Measurements from ENCODE around the gene IQGAP1. TPM values are rescaled to one million over a fixed set of nuclear protein-coding genes. Genes with fewer than 3 reads are reported as not detected.

IQGAP1 gene
- polyA plus RNA-seq, 1 donor (not counting 4 experiments of a cell fraction or from before 2014, with no cell fraction given) = 310 TPM

- no peak for DNase-seq (ENCODE audit: low read depth, low spot score)
- FAIRE-seq = no peak
- H3K79me2 ChIP-seq (ENCODE audit: control insufficient read depth, insufficient read depth, low read length) = peaks cover 27% of the 10 kb centered on the region
Observed at GRCh38 chr15:90458061-90458460, 70.0 kb downstream of the IQGAP1 start.

GRCh38 chr15:90459368-90459767 is 71.3 kb downstream of the IQGAP1 start:
- H3K4me2 ChIP-seq (ENCODE audit: control insufficient read depth, extremely low read depth, insufficient read depth, low read depth, low read length) = no peak overlapping the region
- H3K27ac ChIP-seq (ENCODE audit: control insufficient read depth, insufficient read depth, low read length) = no peak overlapping the region
- H3K9me1 ChIP-seq (ENCODE audit: control insufficient read depth, extremely low read depth, insufficient read depth, low read length) = no peaks in the 10 kb centered on the region
- peaks cover 40% of the 10 kb centered on the region for H3K79me2 ChIP-seq (ENCODE audit: control insufficient read depth, insufficient read depth, low read length)
- TF ChIP-seq, protein P1, sequence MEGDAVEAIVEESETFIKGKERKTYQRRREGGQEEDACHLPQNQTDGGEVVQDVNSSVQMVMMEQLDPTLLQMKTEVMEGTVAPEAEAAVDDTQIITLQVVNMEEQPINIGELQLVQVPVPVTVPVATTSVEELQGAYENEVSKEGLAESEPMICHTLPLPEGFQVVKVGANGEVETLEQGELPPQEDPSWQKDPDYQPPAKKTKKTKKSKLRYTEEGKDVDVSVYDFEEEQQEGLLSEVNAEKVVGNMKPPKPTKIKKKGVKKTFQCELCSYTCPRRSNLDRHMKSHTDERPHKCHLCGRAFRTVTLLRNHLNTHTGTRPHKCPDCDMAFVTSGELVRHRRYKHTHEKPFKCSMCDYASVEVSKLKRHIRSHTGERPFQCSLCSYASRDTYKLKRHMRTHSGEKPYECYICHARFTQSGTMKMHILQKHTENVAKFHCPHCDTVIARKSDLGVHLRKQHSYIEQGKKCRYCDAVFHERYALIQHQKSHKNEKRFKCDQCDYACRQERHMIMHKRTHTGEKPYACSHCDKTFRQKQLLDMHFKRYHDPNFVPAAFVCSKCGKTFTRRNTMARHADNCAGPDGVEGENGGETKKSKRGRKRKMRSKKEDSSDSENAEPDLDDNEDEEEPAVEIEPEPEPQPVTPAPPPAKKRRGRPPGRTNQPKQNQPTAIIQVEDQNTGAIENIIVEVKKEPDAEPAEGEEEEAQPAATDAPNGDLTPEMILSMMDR (optimal IDR thresholded peaks at IDR 0.05 in 1 of 3, IDR thresholded peaks at IDR 0.05 in 1 of 3, conservative IDR thresholded peaks at IDR 0.05 in 1 of 3; ENCODE audit: extremely low read depth in 1 of 3, insufficient read depth in 2 of 3, low read length in 3 of 3) = no peak
- TF ChIP-seq EZH2 (IDR thresholded peaks at IDR 0.05; ENCODE audit: low read length) = no peak
- DNase-seq (ENCODE audit: low read depth, low spot score) (no peak), FAIRE-seq (no peak)
- dilution Hi-C loops (cut with MboI; ENCODE audit: extremely low pct_ligation_motif_present, low sequenced_read_pairs) = no loop called here
- no peaks in the 10 kb centered on the region for H3K9me3 ChIP-seq (ENCODE audit: control insufficient read depth, low read depth, low read length)
- no peaks in the 10 kb centered on the region for H4K20me1 ChIP-seq (ENCODE audit: control insufficient read depth, extremely low read depth, insufficient read depth, low read length)
- H3K4me3 ChIP-seq (ENCODE audit: control insufficient read depth in 2 of 3, extremely low read depth in 1 of 3, insufficient read depth in 2 of 3, low read depth in 1 of 3, low read length in 3 of 3) = no peak overlapping the region
- H3K36me3 ChIP-seq (ENCODE audit: control insufficient read depth in 2 of 2, extremely low read depth in 1 of 2, insufficient read depth in 2 of 2, low read length in 2 of 2) = peaks cover 29 to 31% of the 10 kb centered on the region in 2 experiments
- no peak overlapping the region for H3K9ac ChIP-seq (ENCODE audit: control insufficient read depth, extremely low read depth, insufficient read depth, low read length)
- no peak overlapping the region for H2AFZ ChIP-seq (ENCODE audit: control insufficient read depth, low read length)
- no peaks in the 10 kb centered on the region for H3K4me1 ChIP-seq (ENCODE audit: control insufficient read depth, extremely low read depth, insufficient read depth, low read length)
- no peaks in the 10 kb centered on the region for H3K27me3 ChIP-seq (ENCODE audit: control insufficient read depth, extremely low read depth, insufficient read depth, low read length)

More at GRCh38 chr15:90458061-90458460, 70.0 kb downstream of the IQGAP1 start:
- H3K9ac ChIP-seq (ENCODE audit: control insufficient read depth, extremely low read depth, insufficient read depth, low read length) = no peak overlapping the region
- no peaks in the 10 kb centered on the region for H3K27me3 ChIP-seq (ENCODE audit: control insufficient read depth, extremely low read depth, insufficient read depth, low read length)
- H3K4me2 ChIP-seq (ENCODE audit: control insufficient read depth, extremely low read depth, insufficient read depth, low read depth, low read length) = no peak overlapping the region
- no peak overlapping the region for H2AFZ ChIP-seq (ENCODE audit: control insufficient read depth, low read length)
- no peaks in the 10 kb centered on the region for H4K20me1 ChIP-seq (ENCODE audit: control insufficient read depth, extremely low read depth, insufficient read depth, low read length)
- peaks cover 32 to 35% of the 10 kb centered on the region in 2 experiments for H3K36me3 ChIP-seq (ENCODE audit: control insufficient read depth in 2 of 2, extremely low read depth in 1 of 2, insufficient read depth in 2 of 2, low read length in 2 of 2)
- no peak overlapping the region for H3K27ac ChIP-seq (ENCODE audit: control insufficient read depth, insufficient read depth, low read length)
- no peaks in the 10 kb centered on the region for H3K9me3 ChIP-seq (ENCODE audit: control insufficient read depth, low read depth, low read length)
- H3K4me3 ChIP-seq (ENCODE audit: control insufficient read depth in 2 of 3, extremely low read depth in 1 of 3, insufficient read depth in 2 of 3, low read depth in 1 of 3, low read length in 3 of 3) = no peak overlapping the region
- dilution Hi-C loops (cut with MboI; ENCODE audit: extremely low pct_ligation_motif_present, low sequenced_read_pairs) = no loop called here
- TF ChIP-seq, protein P1 (optimal IDR thresholded peaks at IDR 0.05 in 1 of 3, IDR thresholded peaks at IDR 0.05 in 1 of 3, conservative IDR thresholded peaks at IDR 0.05 in 1 of 3; ENCODE audit: extremely low read depth in 1 of 3, insufficient read depth in 2 of 3, low read length in 3 of 3) = no peak
- no peak for TF ChIP-seq EZH2 (IDR thresholded peaks at IDR 0.05; ENCODE audit: low read length)
- no peaks in the 10 kb centered on the region for H3K4me1 ChIP-seq (ENCODE audit: control insufficient read depth, extremely low read depth, insufficient read depth, low read length)
- no peaks in the 10 kb centered on the region for H3K9me1 ChIP-seq (ENCODE audit: control insufficient read depth, extremely low read depth, insufficient read depth, low read length)
